ENCODE measurements around the gene TAF4.
"Not testable (repeated sequence)": the region's sequence is repeated elsewhere in the genome, so short reads cannot be mapped to it uniquely, and the experiment has no call there.

TAF4 gene

GRCh38 chr20:61949714-61950640, 115.7 kb downstream of the TAF4 start:
- DNase-seq (ENCODE audit: low read depth): no peak
- TF ChIP-seq, protein P1, sequence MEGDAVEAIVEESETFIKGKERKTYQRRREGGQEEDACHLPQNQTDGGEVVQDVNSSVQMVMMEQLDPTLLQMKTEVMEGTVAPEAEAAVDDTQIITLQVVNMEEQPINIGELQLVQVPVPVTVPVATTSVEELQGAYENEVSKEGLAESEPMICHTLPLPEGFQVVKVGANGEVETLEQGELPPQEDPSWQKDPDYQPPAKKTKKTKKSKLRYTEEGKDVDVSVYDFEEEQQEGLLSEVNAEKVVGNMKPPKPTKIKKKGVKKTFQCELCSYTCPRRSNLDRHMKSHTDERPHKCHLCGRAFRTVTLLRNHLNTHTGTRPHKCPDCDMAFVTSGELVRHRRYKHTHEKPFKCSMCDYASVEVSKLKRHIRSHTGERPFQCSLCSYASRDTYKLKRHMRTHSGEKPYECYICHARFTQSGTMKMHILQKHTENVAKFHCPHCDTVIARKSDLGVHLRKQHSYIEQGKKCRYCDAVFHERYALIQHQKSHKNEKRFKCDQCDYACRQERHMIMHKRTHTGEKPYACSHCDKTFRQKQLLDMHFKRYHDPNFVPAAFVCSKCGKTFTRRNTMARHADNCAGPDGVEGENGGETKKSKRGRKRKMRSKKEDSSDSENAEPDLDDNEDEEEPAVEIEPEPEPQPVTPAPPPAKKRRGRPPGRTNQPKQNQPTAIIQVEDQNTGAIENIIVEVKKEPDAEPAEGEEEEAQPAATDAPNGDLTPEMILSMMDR (IDR thresholded peaks at IDR 0.05; ENCODE audit: insufficient read depth, low read depth, low read length, missing control alignments): no peak
- no peak overlapping the region for H3K4me3 ChIP-seq (ENCODE audit: low read length)

DNA sequence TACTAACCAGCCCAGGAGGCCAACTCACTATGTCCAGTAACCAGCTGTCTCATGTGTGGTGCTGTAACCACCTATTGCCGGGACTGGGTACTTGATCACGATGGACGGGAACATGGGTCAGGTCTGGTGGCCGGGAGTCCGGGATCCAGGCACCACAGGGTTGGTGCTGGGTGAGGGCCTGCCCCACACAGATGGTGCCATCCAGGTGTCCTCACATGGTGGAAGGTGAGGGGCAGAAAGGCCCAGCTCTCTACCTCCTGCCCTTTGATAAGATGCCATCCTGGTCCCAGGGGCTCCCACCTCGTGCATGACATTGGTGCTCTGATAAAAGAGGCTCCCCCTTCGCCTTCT, 116.3 kb downstream of the TAF4 start:
- H3K4me3 ChIP-seq (ENCODE audit: low read length): no peak overlapping the region
- no peak for DNase-seq (ENCODE audit: low read depth)
- TF ChIP-seq, protein P1 (IDR thresholded peaks at IDR 0.05; ENCODE audit: insufficient read depth, low read depth, low read length, missing control alignments): no peak

GRCh38 chr20:61948586-61949362, 116.9 kb downstream of the TAF4 start:
- no peak for DNase-seq (ENCODE audit: low read depth)
- TF ChIP-seq, protein P1 (IDR thresholded peaks at IDR 0.05; ENCODE audit: insufficient read depth, low read depth, low read length, missing control alignments): no peak
- H3K4me3 ChIP-seq (ENCODE audit: low read length): no peak overlapping the region

DNA sequence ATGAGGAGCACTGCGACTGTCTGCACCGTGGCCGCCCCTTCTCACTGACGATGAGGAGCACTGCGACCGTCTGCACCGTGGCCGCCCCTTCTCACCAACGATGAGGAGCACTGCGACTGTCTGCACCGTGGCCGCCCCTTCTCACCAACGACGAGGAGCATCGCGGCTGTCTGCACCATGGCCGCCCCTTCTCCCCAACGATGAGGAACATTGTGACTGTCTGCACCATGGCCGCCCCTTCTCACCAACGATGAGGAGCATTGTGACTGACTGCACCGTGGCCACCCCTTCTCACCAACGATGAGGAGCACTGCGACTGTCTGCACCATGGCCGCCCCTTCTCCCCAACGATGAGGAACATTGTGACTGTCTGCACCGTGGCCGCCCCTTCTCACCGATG, 117.6 kb downstream of the TAF4 start:
- not testable (repeated sequence) for H3K4me3 ChIP-seq (ENCODE audit: low read length); DNase-seq (ENCODE audit: low read depth)

DNA sequence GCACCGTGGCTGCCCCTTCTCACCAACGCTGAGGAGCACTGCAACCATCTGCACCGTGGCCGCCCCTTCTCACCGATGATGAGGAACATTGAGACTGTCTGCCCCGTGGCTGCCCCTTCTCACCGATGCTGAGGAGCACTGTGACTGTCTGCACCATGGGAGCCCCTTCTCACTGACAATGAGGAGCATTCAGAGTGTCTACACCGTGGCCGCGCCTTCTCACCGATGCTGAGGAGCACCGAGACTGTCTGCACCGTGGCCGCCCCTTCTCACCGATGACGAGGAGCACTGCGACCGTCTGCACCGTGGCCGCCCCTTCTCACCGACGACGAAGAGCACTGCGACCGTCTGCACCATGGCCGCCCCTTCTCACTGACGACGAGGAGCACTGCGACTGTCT, 120.2 kb downstream of the TAF4 start:
- DNase-seq (ENCODE audit: low read depth); H3K4me3 ChIP-seq (ENCODE audit: low read length): not testable (repeated sequence)

DNA sequence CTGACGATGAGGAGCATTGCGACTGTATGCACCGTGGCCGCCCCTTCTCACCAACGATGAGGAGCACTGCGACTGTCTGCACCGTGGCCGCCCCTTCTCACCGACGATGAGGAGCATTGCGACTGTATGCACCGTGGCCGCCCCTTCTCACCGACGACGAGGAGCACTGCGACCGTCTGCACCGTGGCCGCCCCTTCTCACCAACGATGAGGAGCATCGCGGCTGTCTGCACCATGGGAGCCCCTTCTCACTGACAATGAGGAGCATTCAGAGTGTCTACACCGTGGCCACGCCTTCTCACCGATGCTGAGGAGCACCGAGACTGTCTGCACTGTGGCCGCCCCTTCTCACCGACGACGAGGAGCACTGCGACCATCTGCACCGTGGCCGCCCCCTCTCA, 120.7 kb downstream of the TAF4 start:
- not testable (repeated sequence) for DNase-seq (ENCODE audit: low read depth); H3K4me3 ChIP-seq (ENCODE audit: low read length)

DNA sequence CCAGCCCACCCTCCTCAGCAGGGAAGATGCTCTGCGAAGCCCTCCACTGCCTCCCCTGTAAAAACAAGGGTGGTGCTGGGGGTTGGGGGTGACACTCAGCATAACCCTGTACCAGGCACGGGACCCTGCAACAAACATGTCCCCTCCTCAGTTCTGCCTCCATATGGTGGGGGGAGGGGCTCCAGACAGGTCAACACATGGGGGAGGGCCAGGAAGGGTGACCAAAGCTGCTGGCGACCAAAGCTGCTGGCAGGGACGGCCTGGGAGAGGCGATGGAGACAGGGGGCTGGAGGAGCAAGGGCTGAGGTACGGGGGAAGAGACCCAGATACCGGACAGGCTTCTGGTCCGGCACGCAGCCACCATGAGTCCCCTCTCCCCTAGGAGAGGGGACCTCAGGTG, 123.2 kb downstream of the TAF4 start:
- no peak overlapping the region for H3K4me3 ChIP-seq (ENCODE audit: low read length)
- no peak for DNase-seq (ENCODE audit: low read depth)
- TF ChIP-seq, protein P1 (IDR thresholded peaks at IDR 0.05; ENCODE audit: insufficient read depth, low read depth, low read length, missing control alignments): no peak

DNA sequence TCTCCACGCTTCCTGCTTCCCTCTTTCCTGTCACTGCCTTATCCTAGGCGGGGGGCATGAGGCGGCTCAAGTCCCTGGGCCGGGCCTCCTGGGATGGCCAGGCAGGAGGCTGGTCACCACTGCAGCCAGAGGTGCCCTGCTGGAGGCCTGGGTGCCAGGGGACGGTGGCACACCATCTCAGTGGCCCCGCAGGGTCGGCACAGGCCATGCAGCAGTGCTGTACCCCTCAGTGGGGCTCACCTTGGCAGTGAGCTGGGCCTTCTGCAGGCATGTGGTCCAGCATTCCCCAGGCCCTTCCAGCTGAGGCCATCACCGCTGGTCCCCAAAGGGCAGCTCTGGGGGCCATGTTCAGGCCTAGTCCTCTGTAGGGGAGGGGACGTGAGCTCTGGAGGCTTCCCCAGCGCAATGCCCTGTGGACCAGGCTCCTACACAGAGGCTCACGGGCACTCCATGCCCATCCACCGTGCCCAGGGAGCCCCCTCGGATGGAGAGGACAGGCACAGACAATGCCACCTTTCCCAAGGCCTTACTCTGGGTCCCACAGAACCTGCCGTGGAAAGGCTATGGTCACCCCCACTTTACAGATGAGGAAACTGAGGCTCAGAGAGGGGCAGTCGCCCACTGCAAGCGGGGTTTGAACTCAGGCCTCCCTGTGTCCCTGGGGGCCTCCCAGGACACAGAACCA, 123.8 kb downstream of the TAF4 start:
- no peak overlapping the region for H3K4me3 ChIP-seq (ENCODE audit: low read length)
- TF ChIP-seq, protein P1 (IDR thresholded peaks at IDR 0.05; ENCODE audit: insufficient read depth, low read depth, low read length, missing control alignments): no peak
- DNase-seq (ENCODE audit: low read depth): no peak

Measured in epithelial cell of esophagus (primary cell).